Fibroblast of lung (primary cell): ENCODE measurements around the gene DDX6. TPM values are rescaled to one million over a fixed set of nuclear protein-coding genes. Genes with fewer than 3 reads are reported as not detected.

ENCODE experiments used
- DNase-seq, 2 donors: peaks; one replicate each; pipeline versions ENCODE4 v3.0.0 to v3.0.0-alpha.2; 2010; ENCODE audit warnings: low read depth in 2 of 2
- H2AFZ ChIP-seq: 2 replicates; pipeline ENCODE4 v1.5.1; 2012; ENCODE audit warnings: low read length, control low read depth, inconsistent platforms
- H3K27ac ChIP-seq: 2 replicates; pipeline ENCODE4 v1.5.1; 2011; ENCODE audit warnings: low read length, control low read depth; ENCODE audit not compliant: insufficient read depth
- H3K27me3 ChIP-seq: 2 replicates; pipeline ENCODE4 v1.5.1; 2011; ENCODE audit warnings: mild to moderate bottlenecking, low read length; ENCODE audit not compliant: control insufficient read depth, insufficient read depth
- H3K36me3 ChIP-seq: 2 replicates; pipeline ENCODE4 v1.5.1; 2011; ENCODE audit warnings: low read length; ENCODE audit not compliant: control insufficient read depth, insufficient read depth
- H3K4me1 ChIP-seq: 2 replicates; pipeline ENCODE4 v1.5.1; 2011; ENCODE audit warnings: low read length; ENCODE audit not compliant: control insufficient read depth, insufficient read depth; ENCODE audit errors: extremely low read depth
- H3K4me2 ChIP-seq: 2 replicates; pipeline ENCODE4 v1.5.1; 2011; ENCODE audit warnings: low read length, control low read depth; ENCODE audit not compliant: insufficient read depth; ENCODE audit errors: extremely low read depth
- H3K4me3 ChIP-seq, 4 experiments: fragments of 200-600 bp in 1 of 4; sonication (generic) in 1 of 4; replicated peaks in 1 of 4; 2 replicates each; pipeline ENCODE4 v1.5.1; 2011 to 2016; ENCODE audit warnings: low read length in 4 of 4, low read depth in 3 of 4, mild to moderate bottlenecking in 3 of 4, control low read depth in 2 of 4, inconsistent platforms in 1 of 4, mixed read lengths in 1 of 4; ENCODE audit not compliant: insufficient read depth in 1 of 4; ENCODE audit errors: control extremely low read depth in 1 of 4
- H3K79me2 ChIP-seq: 2 replicates; pipeline ENCODE4 v1.5.1; 2012; ENCODE audit warnings: mild to moderate bottlenecking, low read length, inconsistent platforms; ENCODE audit not compliant: control insufficient read depth, insufficient read depth
- H3K9ac ChIP-seq: 2 replicates; pipeline ENCODE4 v1.5.1; 2011; ENCODE audit warnings: mild to moderate bottlenecking, low read length, control low read depth; ENCODE audit not compliant: insufficient read depth
- H3K9me3 ChIP-seq: 2 replicates; pipeline ENCODE4 v1.5.1; 2012; ENCODE audit warnings: low read depth, low read length; ENCODE audit not compliant: control insufficient read depth, insufficient read depth
- H4K20me1 ChIP-seq: 2 replicates; pipeline ENCODE4 v1.5.1; 2011; ENCODE audit warnings: low read length; ENCODE audit not compliant: control insufficient read depth, insufficient read depth; ENCODE audit errors: extremely low read depth
- EZH2 ChIP-seq: IDR thresholded peaks from 2 replicates; pipeline ENCODE4 v1.5.1; 2012; ENCODE audit warnings: low read length, control low read depth, mild to moderate bottlenecking; ENCODE audit errors: missing control alignments
- polyA minus RNA-seq: library from RNA; depleted of rRNA, polyadenylated mRNA; stranded (reverse); fragments of >200 nt; gene quantifications from 2 replicates; pipeline ENCODE4 v1.2.3, GENCODE V29; 2011; ENCODE audit warnings: low replicate concordance
- polyA plus RNA-seq, 2 donors: library from polyadenylated mRNA; depleted of rRNA in 1 of 2; stranded (reverse) in 1 of 2; unstranded in 1 of 2; fragments of >200 nt; gene quantifications; 2 replicates each; pipeline ENCODE4 v1.2.1, GENCODE V29; 2011 to 2012; ENCODE audit warnings: missing spikeins in 1 of 2
- total RNA-seq: library from RNA; depleted of rRNA; stranded (reverse); fragments of >200 nt; gene quantifications from 2 replicates; pipeline ENCODE4 v1.2.1, GENCODE V29; 2014
- TF ChIP-seq, protein P1 (sequence below), 2 donors: IDR thresholded peaks in 1 of 2; conservative IDR thresholded peaks in 1 of 2; 1 replicate in 1 of 2; 2 replicates in 1 of 2; pipeline ENCODE4 v1.5.1; 2011 to 2012; ENCODE audit warnings: low read length in 2 of 2, control low read depth in 1 of 2, inconsistent platforms in 1 of 2, low read depth in 1 of 2, mild to moderate bottlenecking in 1 of 2

DDX6 gene
- 92.2 and 105 TPM in 2 replicates for total RNA-seq
- 75.7 and 91.2 TPM in 2 replicates for polyA plus RNA-seq
- 48.5 and 57.0 TPM in 2 replicates for polyA plus RNA-seq (2012)
- polyA minus RNA-seq: 19.7 and 23.5 TPM in 2 replicates

DNA sequence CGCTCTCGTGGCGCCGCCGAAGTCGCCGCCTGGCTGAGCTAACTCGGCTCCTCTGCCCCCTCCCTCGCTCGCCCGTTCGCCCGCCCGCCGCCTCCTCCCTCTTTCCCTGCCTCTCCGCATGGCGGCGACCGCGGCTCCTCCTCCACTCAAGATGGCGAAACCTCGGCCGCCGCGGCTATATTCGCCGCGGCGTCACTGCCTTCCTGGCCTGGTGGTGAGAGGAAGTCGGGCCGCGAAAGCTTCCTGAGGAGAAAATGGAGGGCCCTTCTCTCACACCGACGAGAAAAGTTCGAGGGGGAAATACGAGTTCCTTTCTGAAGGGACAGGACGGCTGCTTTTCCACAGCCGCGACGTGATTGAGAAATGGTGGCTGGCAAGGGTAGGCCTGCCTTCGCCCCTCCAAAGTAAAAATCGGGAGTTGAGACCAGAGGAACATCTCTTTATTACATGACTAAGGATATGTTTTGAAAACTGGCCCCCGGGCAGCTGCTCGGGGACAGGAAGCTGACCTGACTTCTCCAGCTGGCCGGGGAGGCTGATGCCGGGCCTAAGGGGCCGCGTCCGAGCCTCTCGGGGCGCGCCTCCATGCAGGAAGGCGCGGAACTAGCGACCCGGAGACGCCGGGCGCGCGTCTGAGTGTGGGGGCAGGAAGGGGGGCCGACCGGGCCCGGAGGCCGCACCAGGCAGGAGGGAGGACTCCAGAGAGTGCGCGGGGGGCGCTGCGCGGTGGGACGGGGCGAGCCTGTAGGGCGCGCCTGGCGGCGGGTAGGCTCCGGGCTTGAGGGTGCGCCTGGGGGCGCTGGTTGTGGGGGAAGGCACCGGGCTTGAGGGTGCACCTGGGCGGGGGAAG lies at the start of gene DDX6:
TSS of gene DDX6 (minus strand) at position 54 of the 850 bp plus-strand sequence. CDS start 4,913 bp downstream, outside the sequence.
- no peaks in the 10 kb centered on the region for H3K9me3 ChIP-seq
- H4K20me1 ChIP-seq: no peaks in the 10 kb centered on the region
- H3K27ac ChIP-seq: peak within 1 kb of the TSS; percentile 95
- H2AFZ ChIP-seq: peak within 1 kb of the TSS; percentile 72
- peak within 1 kb of the TSS; percentile 78 for H3K4me2 ChIP-seq
- H3K4me1 ChIP-seq: no peaks in the 10 kb centered on the region
- H3K9ac ChIP-seq: peak within 1 kb of the TSS; percentile 93
- H3K79me2 ChIP-seq: peaks cover 44% of the 10 kb centered on the region
- no peaks in the 10 kb centered on the region for H3K27me3 ChIP-seq
- peak; percentile 89 for DNase-seq
- H3K36me3 ChIP-seq: no peaks in the 10 kb centered on the region
- TF ChIP-seq, protein P1, sequence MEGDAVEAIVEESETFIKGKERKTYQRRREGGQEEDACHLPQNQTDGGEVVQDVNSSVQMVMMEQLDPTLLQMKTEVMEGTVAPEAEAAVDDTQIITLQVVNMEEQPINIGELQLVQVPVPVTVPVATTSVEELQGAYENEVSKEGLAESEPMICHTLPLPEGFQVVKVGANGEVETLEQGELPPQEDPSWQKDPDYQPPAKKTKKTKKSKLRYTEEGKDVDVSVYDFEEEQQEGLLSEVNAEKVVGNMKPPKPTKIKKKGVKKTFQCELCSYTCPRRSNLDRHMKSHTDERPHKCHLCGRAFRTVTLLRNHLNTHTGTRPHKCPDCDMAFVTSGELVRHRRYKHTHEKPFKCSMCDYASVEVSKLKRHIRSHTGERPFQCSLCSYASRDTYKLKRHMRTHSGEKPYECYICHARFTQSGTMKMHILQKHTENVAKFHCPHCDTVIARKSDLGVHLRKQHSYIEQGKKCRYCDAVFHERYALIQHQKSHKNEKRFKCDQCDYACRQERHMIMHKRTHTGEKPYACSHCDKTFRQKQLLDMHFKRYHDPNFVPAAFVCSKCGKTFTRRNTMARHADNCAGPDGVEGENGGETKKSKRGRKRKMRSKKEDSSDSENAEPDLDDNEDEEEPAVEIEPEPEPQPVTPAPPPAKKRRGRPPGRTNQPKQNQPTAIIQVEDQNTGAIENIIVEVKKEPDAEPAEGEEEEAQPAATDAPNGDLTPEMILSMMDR (conservative IDR thresholded peaks at IDR 0.05 in 1 of 2, IDR thresholded peaks at IDR 0.05 in 1 of 2; ENCODE audit: low read depth in 1 of 2, low read length in 2 of 2): peak; percentile 19 to 38
- TF ChIP-seq EZH2: no peak
- peak within 1 kb of the TSS; percentile 68 to 94 (median 80) for H3K4me3 ChIP-seq

GRCh38 chr11:118838905-118839553 lies 48.1 kb upstream of the DDX6 start:
- no peak for DNase-seq
- Histone ChIP-seq H4K20me1 (no peaks in the 10 kb centered on the region), H3K36me3 (no peaks in the 10 kb centered on the region), H3K4me3 (no peak overlapping the region), H3K27me3 (no peaks in the 10 kb centered on the region), H3K9me3 (no peaks in the 10 kb centered on the region), H3K9ac (no peak overlapping the region), H3K4me2 (no peak overlapping the region), H3K79me2 (no peaks in the 10 kb centered on the region), H2AFZ (no peak overlapping the region), H3K27ac (no peak overlapping the region), H3K4me1 (no peaks in the 10 kb centered on the region)
- TF ChIP-seq, protein P1 (conservative IDR thresholded peaks at IDR 0.05 in 1 of 2, IDR thresholded peaks at IDR 0.05 in 1 of 2; ENCODE audit: low read depth in 1 of 2, low read length in 2 of 2): no peak
- no peak for TF ChIP-seq EZH2

- DNase-seq: no peak
- TF ChIP-seq EZH2: no peak
- TF ChIP-seq, protein P1 (conservative IDR thresholded peaks at IDR 0.05 in 1 of 2, IDR thresholded peaks at IDR 0.05 in 1 of 2; ENCODE audit: low read depth in 1 of 2, low read length in 2 of 2): no peak
- H3K9me3 ChIP-seq: no peaks in the 10 kb centered on the region
- peaks cover 2% of the 10 kb centered on the region for H3K27me3 ChIP-seq
- no peaks in the 10 kb centered on the region for H3K4me1 ChIP-seq
- no peak overlapping the region for H2AFZ ChIP-seq
- H3K79me2 ChIP-seq: no peaks in the 10 kb centered on the region
- H3K27ac ChIP-seq: no peak overlapping the region
- no peaks in the 10 kb centered on the region for H4K20me1 ChIP-seq
- no peak overlapping the region for H3K9ac ChIP-seq
- H3K4me3 ChIP-seq: no peak overlapping the region
- no peaks in the 10 kb centered on the region for H3K36me3 ChIP-seq
- no peak overlapping the region for H3K4me2 ChIP-seq
These were observed 46.9 kb upstream of the DDX6 start for GRCh38 chr11:118837868-118838267.
